Prostate gland (tissue), 2 donors: ENCODE results near the gene ARL5C.

ENCODE experiments used
- CTCF ChIP-seq, 4 experiments: fragments of 200-600 bp in 2 of 4; fragments of 450-650 bp in 2 of 4; sonication (generic) in 2 of 4; IDR thresholded peaks; 1 replicate in 3 of 4; 2 replicates in 1 of 4; pipeline ENCODE4 v1.5.1; 2016 to 2019; ENCODE audit warnings: antibody characterized with exemption in 4 of 4, mild to moderate bottlenecking in 2 of 4, moderate library complexity in 2 of 4
- POLR2A ChIP-seq: fragments of 450-650 bp; IDR thresholded peaks from one replicate; pipeline ENCODE4 v1.6.1; 2016; ENCODE audit warnings: antibody characterized with exemption, mild to moderate bottlenecking
- POLR2AphosphoS5 ChIP-seq: sonication (generic); formaldehyde crosslinking; IDR thresholded peaks from one replicate; pipeline ENCODE4 v1.6.1; 2017; ENCODE audit warnings: antibody characterized with exemption

- no peak for TF ChIP-seq POLR2AphosphoS5
- no peak for TF ChIP-seq CTCF (IDR thresholded peaks at IDR 0.05)
- no peak for TF ChIP-seq POLR2A
Measured at GRCh38 chr17:39151943-39152818, 13.8 kb downstream of the ARL5C start.
